Panc1 (cell line): ENCODE measurements around the gene TMEM121B. TPM values are rescaled to one million over a fixed set of nuclear protein-coding genes. Genes with fewer than 3 reads are reported as not detected.
A peak's percentile ranks its signal among the peaks of the same experiment; 100 is the strongest.

ENCODE experiments used
- ATAC-seq: fragments of 200-7000 bp; cut with Tn5 transposase; 2 replicates; pipeline ENCODE4 v1.9.1; 2020; ENCODE audit warnings: mild to moderate bottlenecking, moderate library complexity
- BruUV-seq: library from RNA; stranded (reverse); fragments of 400-500 nt; replicated peaks from 2 replicates; lab custom pipeline; 2021; lab: Mats Ljungman, UMichigan
- CTCF ChIA-PET: fragments of 300-600 bp; sonication (Branson Sonifier 250); formaldehyde crosslinking; loops from one replicate; lab custom pipeline; 2022; ENCODE audit warnings: antibody characterized with exemption; lab: Charles Lee
- POLR2A ChIA-PET: fragments of 300-600 bp; sonication (Branson Sonifier 250); formaldehyde crosslinking; loops from one replicate; lab custom pipeline; 2022; ENCODE audit warnings: antibody characterized with exemption; lab: Charles Lee
- DNase-seq: peaks from one replicate; pipeline ENCODE4 v3.0.0-alpha.2; 2010; ENCODE audit warnings: low read depth, low spot score
- H3K27ac ChIP-seq: 2 replicates; pipeline ENCODE4 v1.5.1; 2011; ENCODE audit warnings: mild to moderate bottlenecking, low read length, inconsistent platforms
- H3K27me3 ChIP-seq: fragments of 200-500 bp; sonication (Bioruptor generic); 2 replicates; pipeline ENCODE4 v1.6.0; 2014; ENCODE audit warnings: low read length, inconsistent platforms; ENCODE audit not compliant: control insufficient read depth, insufficient read depth
- H3K36me3 ChIP-seq: fragments of 200-500 bp; sonication (Bioruptor generic); 2 replicates; pipeline ENCODE4 v1.5.1; 2014; ENCODE audit warnings: inconsistent platforms, mild to moderate bottlenecking, low read length, moderate library complexity; ENCODE audit not compliant: control insufficient read depth, insufficient read depth
- H3K4me1 ChIP-seq: 2 replicates; pipeline ENCODE4 v1.5.1; 2011; ENCODE audit warnings: inconsistent platforms, mild to moderate bottlenecking, low read length, moderate library complexity; ENCODE audit not compliant: control insufficient read depth, insufficient read depth
- H3K4me3 ChIP-seq, 2 experiments: 2 replicates each; pipeline ENCODE4 v1.5.1; 2011 to 2012; ENCODE audit warnings: low read depth in 2 of 2, low read length in 2 of 2, mild to moderate bottlenecking in 2 of 2, inconsistent platforms in 1 of 2, moderate library complexity in 1 of 2
- H3K9me3 ChIP-seq: fragments of 200-500 bp; sonication (Bioruptor generic); 2 replicates; pipeline ENCODE4 v1.5.1; 2014; ENCODE audit warnings: low read depth, mild to moderate bottlenecking, inconsistent platforms, low read length, moderate library complexity; ENCODE audit not compliant: control insufficient read depth, insufficient read depth
- POLR2AphosphoS5 ChIP-seq: IDR thresholded peaks from 2 replicates; pipeline ENCODE4 v1.6.1; 2012; ENCODE audit warnings: mild to moderate bottlenecking, low read depth, low read length, moderate library complexity
- SIN3A ChIP-seq: IDR thresholded peaks from 2 replicates; pipeline ENCODE4 v1.6.1; 2012; ENCODE audit warnings: low read depth, mild to moderate bottlenecking, low read length, moderate library complexity, borderline replicate concordance; ENCODE audit not compliant: insufficient read depth
- TCF7L2 ChIP-seq: IDR thresholded peaks from 2 replicates; pipeline ENCODE4 v1.6.1; 2011; ENCODE audit warnings: mild to moderate bottlenecking, low read depth, low read length, inconsistent platforms
- in situ Hi-C: cut with HindIII; loops from 2 replicates; pipeline ENCODE4 v1.10.0; 2016; ENCODE audit warnings: low sequenced_read_pairs, low pct_unique_long_range_greater_than_20kb
- intact Hi-C: fragments of 100-400 bp; cut with micrococcal nuclease; formaldehyde crosslinking; loops from one replicate; pipeline ENCODE4 v1.10.0; 2022; ENCODE audit not compliant: unreplicated experiment
- total RNA-seq: library from RNA; stranded (reverse); gene quantifications from one replicate; pipeline ENCODE4 v1.2.1, GENCODE V29; 2021; ENCODE audit not compliant: unreplicated experiment
- TF ChIP-seq, protein P1 (sequence below), 2 experiments: IDR thresholded peaks; 2 replicates each; pipeline ENCODE4 v1.6.1; 2011 to 2012; ENCODE audit warnings: low read depth in 2 of 2, control low read depth in 1 of 2, low read length in 1 of 2, mild to moderate bottlenecking in 1 of 2, moderate library complexity in 1 of 2; ENCODE audit not compliant: insufficient read depth in 1 of 2
- TF ChIP-seq, protein P2 (sequence below): fragments of 450-650 bp; IDR thresholded peaks from 2 replicates; pipeline ENCODE4 v1.5.1; 2017; ENCODE audit warnings: mild to moderate bottlenecking

The TMEM121B gene
- total RNA-seq, 1 experiment from 2014 or later: 0.44 TPM

DNA sequence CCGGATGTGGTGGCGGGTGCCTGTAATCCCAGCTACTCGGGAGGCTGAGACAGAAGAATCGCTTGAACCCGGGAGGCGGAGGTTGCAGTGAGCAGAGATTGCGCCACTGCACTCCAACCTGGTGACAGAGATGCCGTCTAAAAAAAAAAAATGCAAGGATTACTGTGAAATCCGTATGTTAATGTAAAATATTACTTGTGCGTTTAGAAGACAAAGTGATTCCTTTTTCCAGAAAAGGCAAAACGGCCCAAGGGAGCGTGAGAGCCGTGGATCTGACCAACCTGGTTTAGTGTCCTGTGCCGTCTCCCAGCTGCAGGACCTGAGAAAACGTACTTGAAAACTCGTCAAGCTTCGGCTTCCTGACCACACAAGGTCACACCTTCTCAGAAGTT is 37.0 kb upstream of the TMEM121B start:
- no peak for ATAC-seq
- no TSS peak for BruUV-seq
- Histone ChIP-seq H3K36me3 (no peaks in the 10 kb centered on the region; the same call in 1 of the 2 replicates), H3K4me3 (peak overlapping the region; percentile 70 to 73), H3K27me3 (no peaks in the 10 kb centered on the region), H3K4me1 (peaks cover 9% of the 10 kb centered on the region), H3K9me3 (no peaks in the 10 kb centered on the region), H3K27ac (peak overlapping the region; percentile 70)
- TF ChIP-seq SIN3A (no peak), POLR2AphosphoS5 (no peak), TCF7L2 (no peak)
- TF ChIP-seq, protein P1, sequence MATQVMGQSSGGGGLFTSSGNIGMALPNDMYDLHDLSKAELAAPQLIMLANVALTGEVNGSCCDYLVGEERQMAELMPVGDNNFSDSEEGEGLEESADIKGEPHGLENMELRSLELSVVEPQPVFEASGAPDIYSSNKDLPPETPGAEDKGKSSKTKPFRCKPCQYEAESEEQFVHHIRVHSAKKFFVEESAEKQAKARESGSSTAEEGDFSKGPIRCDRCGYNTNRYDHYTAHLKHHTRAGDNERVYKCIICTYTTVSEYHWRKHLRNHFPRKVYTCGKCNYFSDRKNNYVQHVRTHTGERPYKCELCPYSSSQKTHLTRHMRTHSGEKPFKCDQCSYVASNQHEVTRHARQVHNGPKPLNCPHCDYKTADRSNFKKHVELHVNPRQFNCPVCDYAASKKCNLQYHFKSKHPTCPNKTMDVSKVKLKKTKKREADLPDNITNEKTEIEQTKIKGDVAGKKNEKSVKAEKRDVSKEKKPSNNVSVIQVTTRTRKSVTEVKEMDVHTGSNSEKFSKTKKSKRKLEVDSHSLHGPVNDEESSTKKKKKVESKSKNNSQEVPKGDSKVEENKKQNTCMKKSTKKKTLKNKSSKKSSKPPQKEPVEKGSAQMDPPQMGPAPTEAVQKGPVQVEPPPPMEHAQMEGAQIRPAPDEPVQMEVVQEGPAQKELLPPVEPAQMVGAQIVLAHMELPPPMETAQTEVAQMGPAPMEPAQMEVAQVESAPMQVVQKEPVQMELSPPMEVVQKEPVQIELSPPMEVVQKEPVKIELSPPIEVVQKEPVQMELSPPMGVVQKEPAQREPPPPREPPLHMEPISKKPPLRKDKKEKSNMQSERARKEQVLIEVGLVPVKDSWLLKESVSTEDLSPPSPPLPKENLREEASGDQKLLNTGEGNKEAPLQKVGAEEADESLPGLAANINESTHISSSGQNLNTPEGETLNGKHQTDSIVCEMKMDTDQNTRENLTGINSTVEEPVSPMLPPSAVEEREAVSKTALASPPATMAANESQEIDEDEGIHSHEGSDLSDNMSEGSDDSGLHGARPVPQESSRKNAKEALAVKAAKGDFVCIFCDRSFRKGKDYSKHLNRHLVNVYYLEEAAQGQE (IDR thresholded peaks at IDR 0.05; ENCODE audit: insufficient read depth in 1 of 2, low read depth in 2 of 2, low read length in 1 of 2): no peak
- TF ChIP-seq, protein P2, sequence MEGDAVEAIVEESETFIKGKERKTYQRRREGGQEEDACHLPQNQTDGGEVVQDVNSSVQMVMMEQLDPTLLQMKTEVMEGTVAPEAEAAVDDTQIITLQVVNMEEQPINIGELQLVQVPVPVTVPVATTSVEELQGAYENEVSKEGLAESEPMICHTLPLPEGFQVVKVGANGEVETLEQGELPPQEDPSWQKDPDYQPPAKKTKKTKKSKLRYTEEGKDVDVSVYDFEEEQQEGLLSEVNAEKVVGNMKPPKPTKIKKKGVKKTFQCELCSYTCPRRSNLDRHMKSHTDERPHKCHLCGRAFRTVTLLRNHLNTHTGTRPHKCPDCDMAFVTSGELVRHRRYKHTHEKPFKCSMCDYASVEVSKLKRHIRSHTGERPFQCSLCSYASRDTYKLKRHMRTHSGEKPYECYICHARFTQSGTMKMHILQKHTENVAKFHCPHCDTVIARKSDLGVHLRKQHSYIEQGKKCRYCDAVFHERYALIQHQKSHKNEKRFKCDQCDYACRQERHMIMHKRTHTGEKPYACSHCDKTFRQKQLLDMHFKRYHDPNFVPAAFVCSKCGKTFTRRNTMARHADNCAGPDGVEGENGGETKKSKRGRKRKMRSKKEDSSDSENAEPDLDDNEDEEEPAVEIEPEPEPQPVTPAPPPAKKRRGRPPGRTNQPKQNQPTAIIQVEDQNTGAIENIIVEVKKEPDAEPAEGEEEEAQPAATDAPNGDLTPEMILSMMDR: no peak
- POLR2A ChIA-PET: no interaction called here
- intact Hi-C loops (no loop called here), in situ Hi-C loops (no loop called here)
- CTCF ChIA-PET: no interaction called here
- DNase-seq: no peak

DNA sequence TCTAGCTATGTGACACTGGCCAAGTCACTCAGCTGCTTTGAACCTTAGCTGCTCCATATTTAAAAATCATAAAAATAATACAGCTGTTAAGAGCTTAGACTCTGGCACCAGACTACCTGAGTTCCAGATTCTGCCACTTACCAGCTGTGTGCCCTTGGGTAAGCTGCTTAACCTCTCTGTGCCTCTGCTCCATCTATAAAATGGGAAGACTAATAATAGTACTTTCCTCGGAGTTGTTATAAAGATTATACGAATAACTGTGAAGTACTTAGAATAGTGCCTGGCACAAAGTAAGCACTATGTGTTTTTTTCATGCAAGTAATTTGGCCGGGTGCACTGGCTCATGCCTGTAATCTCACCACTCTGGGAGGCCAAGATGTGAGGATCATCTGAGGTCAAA is 36.6 kb upstream of the TMEM121B start:
- Histone ChIP-seq H3K4me1 (peaks cover 9% of the 10 kb centered on the region), H3K36me3 (no peaks in the 10 kb centered on the region; the same call in 1 of the 2 replicates), H3K27me3 (no peaks in the 10 kb centered on the region), H3K4me3 (peak overlapping the region; percentile 70 to 73), H3K27ac (peak overlapping the region; percentile 70; the same call in 1 of the 2 replicates), H3K9me3 (no peaks in the 10 kb centered on the region)
- POLR2A ChIA-PET: interaction anchor here (0.9 kb wide), 1 partner anchor 20 kb away, joined by 3 read pairs; no protein-coding TSS in a partner anchor
- ATAC-seq: no peak
- TSS peak; percentile 80 for BruUV-seq
- intact Hi-C loops: no loop called here
- DNase-seq: no peak
- CTCF ChIA-PET: interaction anchor here (0.7 kb wide), 1 partner anchor 62 kb away, joined by 3 read pairs; no protein-coding TSS in a partner anchor
- in situ Hi-C loops: no loop called here
- TF ChIP-seq, protein P2: no peak
- TF ChIP-seq TCF7L2: no peak
- no peak for TF ChIP-seq POLR2AphosphoS5
- TF ChIP-seq SIN3A: no peak
- TF ChIP-seq, protein P1 (IDR thresholded peaks at IDR 0.05; ENCODE audit: insufficient read depth in 1 of 2, low read depth in 2 of 2, low read length in 1 of 2): no peak
